ENCODE measurements around the gene KLK1.

KLK1 gene

GRCh38 chr19:50835785-50836542, 12.4 kb upstream of the KLK1 start:
- Histone ChIP-seq H3K4me1 (ENCODE audit: control insufficient read depth, insufficient read depth, low read length, unreplicated experiment) (no peaks in the 10 kb centered on the region), H3K79me2 (ENCODE audit: control insufficient read depth, insufficient read depth, low read length, unreplicated experiment) (no peaks in the 10 kb centered on the region), H3K27me3 (ENCODE audit: insufficient read depth, low read length) (peaks cover 10% of the 10 kb centered on the region), H3K36me3 (ENCODE audit: insufficient read depth, low read length) (no peaks in the 10 kb centered on the region), H3K4me3 (ENCODE audit: low read depth, low read length) (peak overlapping the region; percentile 77), H3K27ac (ENCODE audit: low read depth, low read length) (no peak overlapping the region), H2AFZ (ENCODE audit: low read length, unreplicated experiment) (peak overlapping the region; percentile 82)

GRCh38 chr19:50835103-50835784, 11.7 kb upstream of the KLK1 start:
- H3K4me1 ChIP-seq (ENCODE audit: control insufficient read depth, insufficient read depth, low read length, unreplicated experiment) = no peaks in the 10 kb centered on the region
- no peaks in the 10 kb centered on the region for H3K79me2 ChIP-seq (ENCODE audit: control insufficient read depth, insufficient read depth, low read length, unreplicated experiment)
- peak overlapping the region; percentile 82 for H2AFZ ChIP-seq (ENCODE audit: low read length, unreplicated experiment)
- H3K36me3 ChIP-seq (ENCODE audit: insufficient read depth, low read length) = no peaks in the 10 kb centered on the region
- H3K27ac ChIP-seq (ENCODE audit: low read depth, low read length) = no peak overlapping the region
- H3K4me3 ChIP-seq (ENCODE audit: low read depth, low read length) = peak overlapping the region; percentile 77
- H3K27me3 ChIP-seq (ENCODE audit: insufficient read depth, low read length) = peaks cover 10% of the 10 kb centered on the region

DNA sequence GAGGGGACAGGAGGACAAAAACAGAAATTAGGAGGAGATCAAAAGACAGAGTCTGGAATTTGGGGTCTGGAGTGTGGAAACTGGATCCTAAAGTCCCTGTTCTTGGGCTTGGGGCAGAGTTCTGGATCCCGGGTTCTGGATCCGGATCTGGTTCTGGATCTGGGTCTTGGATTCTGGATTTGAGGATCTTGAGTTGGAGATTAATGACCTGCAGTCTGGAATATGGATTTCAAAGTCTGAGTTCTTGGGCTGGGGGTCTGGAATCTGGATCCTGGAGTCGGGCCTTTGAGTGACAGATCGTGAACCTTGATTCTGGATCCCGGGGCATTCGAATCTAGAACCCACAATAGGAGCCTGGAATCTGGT, 10.2 kb upstream of the KLK1 start:
- Histone ChIP-seq H2AFZ (ENCODE audit: low read length, unreplicated experiment) (no peak overlapping the region), H3K4me3 (ENCODE audit: low read depth, low read length) (no peak overlapping the region), H3K36me3 (ENCODE audit: insufficient read depth, low read length) (no peaks in the 10 kb centered on the region), H3K27ac (ENCODE audit: low read depth, low read length) (no peak overlapping the region), H3K27me3 (ENCODE audit: insufficient read depth, low read length) (peaks cover 10% of the 10 kb centered on the region), H3K4me1 (ENCODE audit: control insufficient read depth, insufficient read depth, low read length, unreplicated experiment) (no peaks in the 10 kb centered on the region), H3K79me2 (ENCODE audit: control insufficient read depth, insufficient read depth, low read length, unreplicated experiment) (no peaks in the 10 kb centered on the region)

- no peak within 1 kb of the TSS for H3K4me3 ChIP-seq (ENCODE audit: low read depth, low read length)
- peaks cover 10% of the 10 kb centered on the region for H3K27me3 ChIP-seq (ENCODE audit: insufficient read depth, low read length)
- H3K79me2 ChIP-seq (ENCODE audit: control insufficient read depth, insufficient read depth, low read length, unreplicated experiment) = no peaks in the 10 kb centered on the region
- H2AFZ ChIP-seq (ENCODE audit: low read length, unreplicated experiment) = no peak within 1 kb of the TSS
- H3K4me1 ChIP-seq (ENCODE audit: control insufficient read depth, insufficient read depth, low read length, unreplicated experiment) = no peaks in the 10 kb centered on the region
- no peaks in the 10 kb centered on the region for H3K36me3 ChIP-seq (ENCODE audit: insufficient read depth, low read length)
- no peak within 1 kb of the TSS for H3K27ac ChIP-seq (ENCODE audit: low read depth, low read length)
Measured at GRCh38 chr19:50833117-50833801, 9.7 kb upstream of the KLK1 start, which contains the start of gene KLK15. TSS of gene KLK15 (minus strand) at chr19:50833574. CDS start at chr19:50831492, 2,082 bp downstream.

DNA sequence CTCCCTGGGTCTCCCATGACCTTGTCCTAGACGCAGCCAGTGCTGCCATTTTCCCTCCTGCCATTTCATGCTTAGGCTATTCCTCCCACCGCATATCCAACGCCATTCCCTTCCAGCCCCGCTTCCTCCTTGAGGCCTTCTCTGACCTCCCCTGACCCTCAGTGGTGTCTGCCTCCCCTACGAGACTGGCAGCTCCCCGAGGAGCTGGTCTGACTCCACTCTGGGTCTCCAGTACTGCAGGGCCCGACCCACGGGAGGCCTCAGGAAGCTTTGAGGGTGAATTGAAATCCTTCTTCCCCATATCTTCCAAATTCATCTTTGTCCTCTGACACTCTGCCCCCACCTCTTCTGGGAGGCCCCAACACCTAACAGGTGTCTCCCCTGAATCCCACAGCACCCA, 9.1 kb upstream of the KLK1 start:
- Histone ChIP-seq H3K79me2 (ENCODE audit: control insufficient read depth, insufficient read depth, low read length, unreplicated experiment) (no peaks in the 10 kb centered on the region), H3K36me3 (ENCODE audit: insufficient read depth, low read length) (no peaks in the 10 kb centered on the region), H3K27me3 (ENCODE audit: insufficient read depth, low read length) (peaks cover 10% of the 10 kb centered on the region), H3K4me3 (ENCODE audit: low read depth, low read length) (no peak overlapping the region), H3K27ac (ENCODE audit: low read depth, low read length) (no peak overlapping the region), H3K4me1 (ENCODE audit: control insufficient read depth, insufficient read depth, low read length, unreplicated experiment) (no peaks in the 10 kb centered on the region), H2AFZ (ENCODE audit: low read length, unreplicated experiment) (no peak overlapping the region)

DNA sequence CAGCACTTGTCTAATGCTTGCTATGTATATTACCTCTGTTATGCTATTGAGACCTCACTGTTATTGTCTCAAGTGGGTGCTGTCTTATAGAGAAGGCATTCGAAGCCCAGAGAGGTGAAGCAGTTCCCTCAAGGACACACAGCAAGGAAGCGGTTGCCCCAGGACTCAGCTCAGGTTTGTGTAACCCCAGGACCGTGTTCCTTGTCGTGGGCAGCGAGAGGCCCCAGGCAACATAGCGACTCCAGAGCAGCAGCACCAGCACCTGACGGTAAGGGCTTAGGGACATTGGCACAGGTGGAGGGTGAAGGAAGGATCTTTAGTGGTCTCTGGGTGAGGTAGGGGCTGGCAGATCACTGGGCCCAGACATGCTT, 7.4 kb upstream of the KLK1 start:
- H3K27ac ChIP-seq (ENCODE audit: low read depth, low read length) = no peak overlapping the region
- H3K79me2 ChIP-seq (ENCODE audit: control insufficient read depth, insufficient read depth, low read length, unreplicated experiment) = no peaks in the 10 kb centered on the region
- H2AFZ ChIP-seq (ENCODE audit: low read length, unreplicated experiment) = no peak overlapping the region
- no peaks in the 10 kb centered on the region for H3K4me1 ChIP-seq (ENCODE audit: control insufficient read depth, insufficient read depth, low read length, unreplicated experiment)
- peaks cover 2% of the 10 kb centered on the region; the same call in 1 of the 2 replicates for H3K27me3 ChIP-seq (ENCODE audit: insufficient read depth, low read length)
- H3K4me3 ChIP-seq (ENCODE audit: low read depth, low read length) = no peak overlapping the region
- no peaks in the 10 kb centered on the region for H3K36me3 ChIP-seq (ENCODE audit: insufficient read depth, low read length)

GRCh38 chr19:50830266-50831025, 6.9 kb upstream of the KLK1 start:
- Histone ChIP-seq H3K27ac (ENCODE audit: low read depth, low read length) (no peak overlapping the region), H3K4me1 (ENCODE audit: control insufficient read depth, insufficient read depth, low read length, unreplicated experiment) (no peaks in the 10 kb centered on the region), H3K27me3 (ENCODE audit: insufficient read depth, low read length) (peaks cover 5% of the 10 kb centered on the region; the same call in 1 of the 2 replicates), H3K79me2 (ENCODE audit: control insufficient read depth, insufficient read depth, low read length, unreplicated experiment) (no peaks in the 10 kb centered on the region), H2AFZ (ENCODE audit: low read length, unreplicated experiment) (no peak overlapping the region), H3K4me3 (ENCODE audit: low read depth, low read length) (no peak overlapping the region), H3K36me3 (ENCODE audit: insufficient read depth, low read length) (no peaks in the 10 kb centered on the region)

DNA sequence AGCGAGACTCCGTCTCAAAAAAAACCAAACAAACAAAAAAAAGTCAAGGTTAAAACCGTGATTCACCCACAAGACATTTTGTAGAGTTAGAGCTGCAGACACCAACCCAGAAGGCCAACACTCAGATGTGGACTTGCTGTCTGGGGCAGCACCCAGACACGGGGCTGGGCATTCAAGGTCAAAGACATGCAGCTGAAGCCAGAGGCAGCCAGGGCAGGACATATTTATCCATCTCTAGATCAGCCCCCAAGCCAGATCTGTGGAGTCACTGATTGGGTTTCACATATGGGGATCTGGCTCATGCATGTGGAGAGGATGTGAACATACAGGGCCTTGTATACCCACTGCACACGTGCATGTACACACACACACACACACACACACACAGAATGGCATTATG, 6.2 kb upstream of the KLK1 start:
- Histone ChIP-seq H3K36me3 (ENCODE audit: insufficient read depth, low read length) (no peaks in the 10 kb centered on the region), H2AFZ (ENCODE audit: low read length, unreplicated experiment) (no peak overlapping the region), H3K79me2 (ENCODE audit: control insufficient read depth, insufficient read depth, low read length, unreplicated experiment) (no peaks in the 10 kb centered on the region), H3K4me3 (ENCODE audit: low read depth, low read length) (no peak overlapping the region), H3K27ac (ENCODE audit: low read depth, low read length) (no peak overlapping the region), H3K27me3 (ENCODE audit: insufficient read depth, low read length) (peaks cover 8% of the 10 kb centered on the region; the same call in 1 of the 2 replicates), H3K4me1 (ENCODE audit: control insufficient read depth, insufficient read depth, low read length, unreplicated experiment) (no peaks in the 10 kb centered on the region)

GRCh38 chr19:50827476-50827875, 3.9 kb upstream of the KLK1 start:
- Histone ChIP-seq H3K4me1 (ENCODE audit: control insufficient read depth, insufficient read depth, low read length, unreplicated experiment) (no peaks in the 10 kb centered on the region), H3K79me2 (ENCODE audit: control insufficient read depth, insufficient read depth, low read length, unreplicated experiment) (no peaks in the 10 kb centered on the region), H2AFZ (ENCODE audit: low read length, unreplicated experiment) (no peak overlapping the region), H3K36me3 (ENCODE audit: insufficient read depth, low read length) (no peaks in the 10 kb centered on the region), H3K27ac (ENCODE audit: low read depth, low read length) (no peak overlapping the region), H3K27me3 (ENCODE audit: insufficient read depth, low read length) (peaks cover 18% of the 10 kb centered on the region; the same call in 1 of the 2 replicates), H3K4me3 (ENCODE audit: low read depth, low read length) (no peak overlapping the region)

DNA sequence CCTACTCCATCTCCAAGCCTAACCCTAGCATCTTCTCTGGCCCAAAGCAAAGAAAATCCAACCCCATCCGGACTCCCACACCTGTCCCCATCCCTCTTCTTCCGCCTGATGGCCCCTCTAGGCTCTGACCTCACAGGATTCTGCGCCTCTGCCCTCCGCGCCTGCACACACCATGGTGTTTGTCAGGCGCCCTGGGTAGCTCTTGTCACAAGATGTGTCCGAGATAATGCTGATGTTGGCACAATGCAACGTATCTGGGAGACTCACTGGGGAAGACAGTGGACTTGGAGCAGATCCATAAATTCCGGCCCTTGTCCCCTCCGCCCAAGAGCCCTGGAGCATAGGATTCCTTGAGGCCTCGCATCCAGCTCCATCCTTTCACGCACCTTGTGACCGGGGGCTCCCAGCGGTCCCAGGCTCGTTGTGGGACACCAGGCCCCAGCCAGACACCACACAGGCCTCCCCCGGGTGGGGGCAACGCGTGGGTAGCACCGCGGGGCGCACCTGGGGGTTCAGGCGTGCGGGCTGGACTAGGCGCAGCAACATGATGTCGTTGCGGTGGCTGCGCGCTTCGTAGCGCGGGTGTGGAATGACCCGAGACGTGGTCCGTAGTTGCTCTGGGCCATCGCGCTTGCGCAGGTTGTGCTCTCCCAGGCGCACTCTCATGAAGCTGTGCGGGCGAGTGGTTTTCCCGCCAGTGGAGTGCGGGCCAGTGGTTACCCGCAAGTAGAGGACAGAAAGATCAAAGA, 3.1 kb upstream of the KLK1 start:
- H3K79me2 ChIP-seq (ENCODE audit: control insufficient read depth, insufficient read depth, low read length, unreplicated experiment) = no peaks in the 10 kb centered on the region
- no peak overlapping the region for H2AFZ ChIP-seq (ENCODE audit: low read length, unreplicated experiment)
- H3K27me3 ChIP-seq (ENCODE audit: insufficient read depth, low read length) = peaks cover 26% of the 10 kb centered on the region
- H3K4me1 ChIP-seq (ENCODE audit: control insufficient read depth, insufficient read depth, low read length, unreplicated experiment) = no peaks in the 10 kb centered on the region
- H3K27ac ChIP-seq (ENCODE audit: low read depth, low read length) = no peak overlapping the region
- no peak overlapping the region for H3K4me3 ChIP-seq (ENCODE audit: low read depth, low read length)
- no peaks in the 10 kb centered on the region for H3K36me3 ChIP-seq (ENCODE audit: insufficient read depth, low read length)
